Lung (tissue), 12 donors: Measurements from ENCODE around the gene GARS1. TPM values are rescaled to one million over a fixed set of nuclear protein-coding genes. Genes with fewer than 3 reads are reported as not detected.

Experiments
- ATAC-seq: fragments of 200-7000 bp; cut with Tn5 transposase; one replicate; pipeline ENCODE4 v1.9.1; 2020; ENCODE audit warnings: moderate number of reproducible peaks; ENCODE audit not compliant: insufficient read depth, low FRiP score
- DNase-seq, 3 donors: peaks; one replicate each; pipeline ENCODE4 v3.0.0-alpha.2; 2013 to 2017
- H3K27ac ChIP-seq, 2 donors: one replicate each; pipeline ENCODE4 v1.5.1; 2013; ENCODE audit warnings: mild to moderate bottlenecking in 2 of 2, moderate library complexity in 2 of 2, control low read depth in 1 of 2, inconsistent platforms in 1 of 2, low read depth in 1 of 2, low read length in 1 of 2
- H3K27me3 ChIP-seq, 3 donors: one replicate each; pipeline ENCODE4 v1.5.1; 2013; ENCODE audit warnings: low read length in 2 of 3; ENCODE audit not compliant: control insufficient read depth in 3 of 3, insufficient read depth in 3 of 3
- H3K36me3 ChIP-seq, 4 donors: one replicate each; pipeline ENCODE4 v1.5.1; 2013; ENCODE audit warnings: low read length in 4 of 4, mild to moderate bottlenecking in 1 of 4, moderate library complexity in 1 of 4; ENCODE audit not compliant: control insufficient read depth in 4 of 4, insufficient read depth in 4 of 4
- H3K4me1 ChIP-seq, 5 donors: one replicate each; pipeline ENCODE4 v1.5.1; 2013; ENCODE audit warnings: low read length in 5 of 5, mild to moderate bottlenecking in 2 of 5, moderate library complexity in 1 of 5; ENCODE audit not compliant: control insufficient read depth in 5 of 5, insufficient read depth in 5 of 5
- H3K4me3 ChIP-seq: one replicate; pipeline ENCODE4 v1.5.1; 2013; ENCODE audit warnings: mild to moderate bottlenecking, control low read depth, moderate library complexity
- H3K9ac ChIP-seq, 2 donors: one replicate each; pipeline ENCODE4 v1.5.1; 2013; ENCODE audit warnings: low read length in 2 of 2, control low read depth in 1 of 2; ENCODE audit not compliant: insufficient read depth in 1 of 2
- H3K9me3 ChIP-seq, 4 donors: one replicate each; pipeline ENCODE4 v1.5.1; 2013; ENCODE audit warnings: low read length in 3 of 4, mild to moderate bottlenecking in 1 of 4, moderate library complexity in 1 of 4; ENCODE audit not compliant: control insufficient read depth in 4 of 4, insufficient read depth in 3 of 4
- WGBS, 2 donors: extraction: QIAGEN DNeasy Blood & Tissue Kit; methylation state at CpG; one replicate each; pipeline ENCODE4 v1.1.7; 2013; 5-methylcytosine and 5-hydroxymethylcytosine counted together
- polyA plus RNA-seq, 2 donors: library from polyadenylated mRNA; stranded (reverse); fragments of 200-250 nt; gene quantifications; one replicate each; pipeline ENCODE4 v1.2.1, GENCODE V29; 2013
- total RNA-seq, 2 donors: library from RNA; depleted of rRNA in 1 of 2; stranded (reverse); fragments of >200 nt in 1 of 2; gene quantifications; one replicate each; pipeline ENCODE4 v1.2.1, GENCODE V29; 2014 to 2021
- TF ChIP-seq, protein P1 (sequence below): IDR thresholded peaks from 2 replicates; pipeline ENCODE4 v1.5.1; 2012; ENCODE audit warnings: mild to moderate bottlenecking; ENCODE audit errors: control extremely low read depth, extremely low read depth
- donor health status: control.
- donor health status: control.
- donor health status: Bipolar disorder and iron deficiency.
- donor health status: healthy.
- donor health status: DM: yes; HTN: yes; CAD: no.

Gene GARS1
- total and polyA plus RNA-seq, 4 donors: 55.5 to 132 (median 92.1) TPM

DNA sequence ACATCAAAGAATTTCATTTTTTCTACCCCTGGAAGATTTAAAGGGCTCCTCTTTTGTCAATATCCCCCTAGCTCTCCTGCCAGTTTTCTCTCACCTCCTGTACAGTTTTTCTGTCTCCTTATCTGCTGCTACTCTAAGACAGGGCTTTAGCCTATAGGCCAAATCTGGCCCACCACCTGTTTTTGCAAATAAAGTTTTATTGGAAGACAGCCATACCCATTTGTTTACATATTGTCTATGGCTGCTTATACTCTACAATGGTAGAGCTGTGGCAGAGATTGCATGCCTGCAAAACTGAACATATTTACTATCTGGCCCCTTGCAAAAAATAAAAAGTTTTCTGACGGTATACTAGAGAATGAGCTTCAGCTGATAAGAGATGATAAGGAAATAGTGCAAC, 37.4 kb upstream of the GARS1 start:
- H3K27ac ChIP-seq: no peak overlapping the region

DNA sequence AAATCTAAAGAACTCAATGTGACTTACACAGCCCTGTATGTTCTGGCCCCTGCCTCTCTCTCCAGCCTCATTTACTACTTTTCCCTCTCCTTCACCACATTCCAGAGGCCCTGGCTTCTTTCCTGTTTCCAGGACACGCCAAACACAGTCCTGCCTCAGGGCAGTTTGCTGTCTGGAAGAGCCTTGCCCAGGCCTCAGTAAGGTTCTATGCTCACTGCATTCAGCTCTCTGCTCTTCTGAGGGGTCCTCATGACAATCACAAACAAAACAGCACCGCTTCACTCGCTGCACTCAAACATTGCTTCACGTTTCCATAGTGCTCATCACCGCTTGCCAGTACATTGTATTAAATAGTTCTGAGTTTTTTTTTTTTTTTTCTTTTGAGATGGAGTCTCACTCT, 35.1 kb upstream of the GARS1 start:
- Histone ChIP-seq H3K36me3 (peaks cover 0 to 17% (median 15%) of the 10 kb centered on the region in 4 donors), H3K9me3 (no peaks in the 10 kb centered on the region), H3K9ac (no peak overlapping the region), H3K4me1 (peaks cover 0 to 33% (median 1%) of the 10 kb centered on the region in 5 donors), H3K27ac (no peak overlapping the region), H3K4me3 (no peak overlapping the region), H3K27me3 (no peaks in the 10 kb centered on the region)
- WGBS, 2 donors: 77 to 84% methylated on average over 5 of the region's 5 CpGs
- TF ChIP-seq, protein P1, sequence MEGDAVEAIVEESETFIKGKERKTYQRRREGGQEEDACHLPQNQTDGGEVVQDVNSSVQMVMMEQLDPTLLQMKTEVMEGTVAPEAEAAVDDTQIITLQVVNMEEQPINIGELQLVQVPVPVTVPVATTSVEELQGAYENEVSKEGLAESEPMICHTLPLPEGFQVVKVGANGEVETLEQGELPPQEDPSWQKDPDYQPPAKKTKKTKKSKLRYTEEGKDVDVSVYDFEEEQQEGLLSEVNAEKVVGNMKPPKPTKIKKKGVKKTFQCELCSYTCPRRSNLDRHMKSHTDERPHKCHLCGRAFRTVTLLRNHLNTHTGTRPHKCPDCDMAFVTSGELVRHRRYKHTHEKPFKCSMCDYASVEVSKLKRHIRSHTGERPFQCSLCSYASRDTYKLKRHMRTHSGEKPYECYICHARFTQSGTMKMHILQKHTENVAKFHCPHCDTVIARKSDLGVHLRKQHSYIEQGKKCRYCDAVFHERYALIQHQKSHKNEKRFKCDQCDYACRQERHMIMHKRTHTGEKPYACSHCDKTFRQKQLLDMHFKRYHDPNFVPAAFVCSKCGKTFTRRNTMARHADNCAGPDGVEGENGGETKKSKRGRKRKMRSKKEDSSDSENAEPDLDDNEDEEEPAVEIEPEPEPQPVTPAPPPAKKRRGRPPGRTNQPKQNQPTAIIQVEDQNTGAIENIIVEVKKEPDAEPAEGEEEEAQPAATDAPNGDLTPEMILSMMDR: no peak
- ATAC-seq (no peak), DNase-seq (peak; percentile 36 to 54 (median 37))

More for the DNA sequence above, 37.4 kb upstream of the GARS1 start:
- TF ChIP-seq, protein P1: no peak
- WGBS, 2 donors: 92 to 93% methylated on average over 1 of the region's 1 CpG
- no peak overlapping the region for H3K4me3 ChIP-seq
- peaks cover 0 to 41% (median 4%) of the 10 kb centered on the region in 5 donors for H3K4me1 ChIP-seq
- peaks cover 0 to 8% (median 6%) of the 10 kb centered on the region in 4 donors for H3K36me3 ChIP-seq
- H3K9me3 ChIP-seq: no peaks in the 10 kb centered on the region
- DNase-seq (no peak), ATAC-seq (no peak)
- H3K27me3 ChIP-seq: no peaks in the 10 kb centered on the region
- no peak overlapping the region for H3K9ac ChIP-seq

DNA sequence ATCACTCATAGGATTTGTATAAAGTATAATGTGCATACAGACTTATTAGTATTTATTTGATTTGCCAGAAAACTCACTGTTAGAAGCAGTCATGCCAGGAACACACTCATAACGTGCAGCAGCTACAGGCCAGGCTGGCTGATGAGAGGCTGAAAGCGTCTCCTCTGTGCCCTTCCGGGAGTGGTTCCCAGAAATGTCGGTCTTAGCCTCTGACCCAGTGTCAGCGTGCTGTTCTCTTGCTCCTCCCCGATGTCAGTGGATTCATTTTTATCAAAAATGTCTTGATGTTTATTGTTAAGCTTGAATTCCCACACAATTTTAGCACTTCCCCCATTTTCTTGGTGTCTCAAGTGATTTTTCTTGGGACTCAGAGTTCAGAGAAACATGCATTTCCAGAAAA, 33.3 kb upstream of the GARS1 start:
- no peaks in the 10 kb centered on the region for H3K9me3 ChIP-seq
- H3K4me3 ChIP-seq: no peak overlapping the region
- H3K36me3 ChIP-seq: peaks cover 4 to 17% (median 15%) of the 10 kb centered on the region in 4 donors
- TF ChIP-seq, protein P1: no peak
- H3K4me1 ChIP-seq: peaks cover 0 to 33% (median 1%) of the 10 kb centered on the region in 5 donors
- no peaks in the 10 kb centered on the region for H3K27me3 ChIP-seq
- H3K27ac ChIP-seq: no peak overlapping the region
- 77 to 86% methylated on average over 6 of the region's 6 CpGs for WGBS, 2 donors
- DNase-seq (peak; percentile 23 to 58 (median 44)), ATAC-seq (no peak)
- H3K9ac ChIP-seq: no peak overlapping the region

DNA sequence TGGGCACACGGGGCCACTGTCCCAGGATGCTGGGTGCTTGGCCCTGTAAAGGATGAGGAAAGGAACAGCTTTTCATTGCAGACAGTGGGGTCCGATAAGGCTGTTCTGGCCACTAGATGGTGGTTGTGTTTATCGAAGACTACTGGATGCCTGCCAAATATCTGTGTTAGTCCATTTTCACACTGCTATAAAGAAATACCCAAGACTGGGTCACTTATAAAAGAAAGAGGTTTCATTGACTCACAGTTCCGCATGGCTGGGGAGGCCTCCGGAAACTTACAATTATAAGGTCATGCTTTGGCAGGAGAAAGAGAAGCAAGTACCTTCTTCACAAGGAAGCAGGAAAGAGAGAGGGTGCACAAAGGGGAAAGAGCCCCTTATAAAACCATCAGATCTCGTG, 32.2 kb upstream of the GARS1 start:
- Histone ChIP-seq H3K9ac (no peak overlapping the region), H3K36me3 (peaks cover 4 to 18% (median 17%) of the 10 kb centered on the region in 4 donors), H3K27ac (no peak overlapping the region), H3K27me3 (no peaks in the 10 kb centered on the region), H3K9me3 (no peaks in the 10 kb centered on the region), H3K4me1 (peaks cover 0 to 33% (median 1%) of the 10 kb centered on the region in 5 donors), H3K4me3 (no peak overlapping the region)
- ATAC-seq (no peak), DNase-seq (peak; percentile 63 to 90 (median 84))
- WGBS, 2 donors: 60 to 74% methylated on average over 6 of the region's 6 CpGs
- TF ChIP-seq, protein P1: no peak
